ENCODE results near the gene TEKT5.
"Not testable (repeated sequence)": the region's sequence is repeated elsewhere in the genome, so short reads cannot be mapped to it uniquely, and the experiment has no call there.

TEKT5 gene

DNA sequence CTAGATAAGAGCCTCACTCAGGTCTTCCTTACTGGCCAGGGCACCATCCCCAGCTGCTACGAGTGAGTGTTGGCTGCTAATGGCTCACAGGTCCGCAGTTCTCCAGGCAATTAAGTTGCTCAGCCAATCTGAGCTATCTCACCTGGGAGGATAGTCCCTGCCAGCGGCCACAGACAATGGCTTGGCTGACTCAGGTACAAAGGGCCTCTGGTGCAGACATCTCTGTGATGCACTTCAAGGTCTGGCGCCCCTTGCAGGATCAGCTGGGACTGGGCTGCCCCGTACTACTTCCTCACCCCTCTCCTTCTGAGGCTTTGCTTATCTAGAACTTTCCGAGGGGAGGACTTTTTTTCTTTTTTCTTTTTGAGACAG, 65.2 kb downstream of the TEKT5 start:
- DNase-seq: no peak

DNA sequence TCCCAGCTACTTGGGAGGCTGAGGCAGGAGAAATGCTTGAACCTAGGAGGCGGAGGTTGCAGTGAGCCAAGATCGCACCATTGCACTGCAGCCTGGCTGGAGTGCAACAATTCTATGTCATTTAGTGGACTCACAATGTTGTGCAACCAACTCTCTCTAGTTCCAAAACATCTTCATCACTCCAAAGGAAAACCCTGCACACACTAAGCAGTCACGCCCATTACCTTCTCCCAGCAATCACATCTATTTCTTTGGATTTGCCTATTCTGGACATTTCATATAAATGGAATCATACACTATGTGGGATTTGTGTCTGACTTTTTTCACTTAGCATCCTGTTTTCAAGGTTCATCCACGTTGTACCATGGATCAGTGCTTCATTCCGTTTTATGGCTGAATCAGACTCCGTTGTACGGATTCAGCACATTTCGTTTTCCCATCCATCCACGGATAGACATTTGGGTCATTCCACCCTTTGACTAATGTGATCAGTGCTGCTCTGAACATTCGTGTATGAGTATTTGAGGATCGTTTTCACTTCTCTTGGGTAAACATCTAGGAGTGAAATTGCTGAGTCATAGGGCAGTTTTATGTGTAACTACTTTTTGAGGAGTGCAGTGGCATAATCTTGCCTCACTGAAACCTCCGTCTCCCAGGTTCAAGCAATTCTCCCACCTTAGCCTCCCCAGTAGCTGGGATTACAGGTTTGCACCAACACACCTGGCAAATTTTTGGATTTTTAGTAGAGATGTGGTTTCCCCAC, 69.0 kb downstream of the TEKT5 start:
- DNase-seq: no peak

DNA sequence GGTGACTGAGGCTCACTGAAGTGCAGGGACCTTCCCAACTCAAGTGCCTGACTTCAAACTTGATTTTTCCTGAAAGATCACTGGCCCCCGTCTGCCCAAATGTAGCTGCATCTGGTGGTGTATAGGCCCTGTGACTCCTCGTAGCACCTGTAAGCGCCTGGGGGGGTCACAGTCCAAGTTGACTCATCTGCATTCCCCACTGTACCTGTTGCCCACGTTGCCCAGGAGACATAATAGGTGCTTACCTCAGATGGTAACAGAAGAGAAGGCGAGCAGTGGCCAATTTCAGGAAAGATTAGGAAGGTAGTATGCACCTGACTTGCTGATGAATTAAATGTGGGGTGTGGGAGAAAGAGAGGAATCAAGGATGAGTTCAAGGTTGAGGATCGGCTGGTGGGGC, 70.2 kb downstream of the TEKT5 start:
- DNase-seq: no peak

DNA sequence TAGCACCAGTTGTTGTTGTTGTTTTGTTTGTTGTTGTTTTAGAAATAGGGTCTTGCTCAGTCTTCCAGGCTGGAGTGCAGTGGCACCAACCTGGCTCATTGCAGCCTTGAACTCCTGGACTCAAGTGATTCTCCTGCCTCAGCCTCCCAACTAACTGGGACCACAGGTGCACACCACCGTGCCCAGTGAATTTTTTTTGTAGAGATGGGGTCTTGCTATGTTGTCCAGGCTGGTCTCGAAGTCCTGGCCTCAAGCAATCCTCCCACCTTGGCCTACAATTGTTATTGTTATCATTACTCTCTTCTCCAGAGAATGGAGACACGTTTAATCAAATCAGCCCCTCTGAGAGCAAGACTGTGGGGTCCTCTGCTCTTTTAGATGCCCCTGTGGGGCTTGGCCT, 71.7 kb downstream of the TEKT5 start:
- no peak for DNase-seq

DNA sequence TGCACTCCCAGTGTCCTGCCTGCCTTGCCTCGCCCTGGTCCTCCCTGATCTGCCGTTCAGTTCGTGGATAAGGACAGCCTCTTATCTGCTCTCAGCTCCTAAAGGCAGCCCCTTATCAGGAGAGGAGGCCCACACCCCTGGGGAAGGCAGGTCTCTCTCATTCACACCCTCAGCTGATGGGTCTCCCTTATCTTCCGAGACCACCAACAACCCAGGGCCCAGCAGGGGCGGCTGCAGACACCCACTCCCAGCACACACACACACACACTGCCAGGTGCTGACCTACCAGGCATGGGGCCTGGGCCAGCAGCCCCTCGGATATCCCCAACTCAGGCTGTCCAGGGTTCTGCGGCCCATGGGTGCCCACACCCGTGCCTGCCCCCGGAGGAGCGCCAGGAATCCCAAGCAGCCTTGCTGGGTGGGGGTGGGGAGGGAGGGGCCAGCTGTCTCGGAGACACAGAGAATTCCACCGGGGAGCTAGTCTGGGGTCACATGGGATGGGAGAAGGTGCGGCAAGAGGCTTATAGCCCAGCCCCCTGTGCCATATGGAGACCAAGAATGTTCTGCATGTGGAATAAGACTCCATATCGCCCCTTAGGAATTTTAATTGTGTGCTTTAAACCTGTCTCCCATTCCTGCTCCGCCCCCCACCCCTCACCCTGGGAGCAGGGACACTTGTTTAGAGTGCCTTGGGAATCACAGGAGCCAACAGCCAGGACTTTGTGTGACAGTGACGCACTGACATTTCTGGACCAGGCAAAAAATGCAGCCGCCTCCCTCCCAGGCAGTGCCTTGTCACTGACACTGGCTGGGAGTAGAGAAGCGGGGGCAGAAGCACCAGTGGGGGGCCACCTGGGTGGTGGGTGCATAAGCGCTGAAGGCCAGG, 72.5 kb downstream of the TEKT5 start:
- DNase-seq: no peak

DNA sequence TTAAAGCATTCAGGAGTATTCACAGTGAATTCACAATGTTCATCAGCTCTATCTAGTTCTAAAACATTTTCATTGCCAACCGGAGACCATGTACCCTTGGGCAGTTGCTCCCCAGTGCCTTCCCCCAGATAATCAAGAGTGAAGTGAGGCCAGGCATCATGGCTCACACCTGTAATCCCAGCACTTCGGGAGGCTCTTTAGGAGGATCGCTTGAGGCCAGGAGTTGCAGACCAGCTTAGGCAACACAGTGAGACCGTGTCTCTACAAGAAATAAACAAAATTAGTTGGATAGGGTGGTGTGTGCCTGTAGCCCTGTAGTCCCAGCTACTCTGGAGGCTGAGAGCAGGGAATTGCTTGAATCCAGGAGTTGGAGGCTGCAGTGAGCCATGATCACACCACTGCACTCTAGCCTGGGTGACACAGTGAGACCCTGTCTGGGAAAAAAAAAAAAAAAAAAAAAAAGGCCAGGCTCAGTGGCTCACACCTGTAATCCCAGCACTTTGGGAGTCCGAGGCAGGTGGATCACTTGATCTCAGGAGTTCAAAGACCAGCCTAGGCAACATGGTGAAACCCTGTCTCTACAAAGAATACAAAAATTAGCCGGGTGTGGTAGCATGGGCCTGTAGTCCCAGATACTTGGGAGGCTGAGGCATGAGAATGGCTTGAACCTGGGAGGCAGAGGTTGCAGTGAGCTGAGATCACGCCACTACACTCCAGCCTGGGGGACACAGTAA, 73.3 kb downstream of the TEKT5 start:
- not testable (repeated sequence) for DNase-seq

DNA sequence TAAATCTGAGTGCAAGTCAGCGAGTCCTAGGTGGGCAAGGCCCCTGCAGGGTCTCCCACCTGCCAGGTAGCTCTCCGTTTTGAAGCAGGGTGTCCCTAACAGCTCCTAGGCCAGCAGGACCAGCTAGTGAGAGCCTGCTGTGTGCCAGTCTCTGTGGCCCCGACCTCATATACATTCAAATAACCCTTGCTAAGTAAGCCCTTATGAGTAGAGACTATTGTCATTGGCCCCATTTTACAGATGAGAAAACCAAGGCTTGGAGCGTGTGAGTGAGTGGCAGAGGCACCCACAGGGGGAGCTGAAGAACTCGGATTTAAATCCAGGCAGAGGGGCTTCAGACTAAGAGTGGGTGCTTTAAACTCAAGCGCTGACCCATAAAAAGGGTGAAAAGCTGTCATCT, 74.6 kb downstream of the TEKT5 start:
- DNase-seq: no peak

DNA sequence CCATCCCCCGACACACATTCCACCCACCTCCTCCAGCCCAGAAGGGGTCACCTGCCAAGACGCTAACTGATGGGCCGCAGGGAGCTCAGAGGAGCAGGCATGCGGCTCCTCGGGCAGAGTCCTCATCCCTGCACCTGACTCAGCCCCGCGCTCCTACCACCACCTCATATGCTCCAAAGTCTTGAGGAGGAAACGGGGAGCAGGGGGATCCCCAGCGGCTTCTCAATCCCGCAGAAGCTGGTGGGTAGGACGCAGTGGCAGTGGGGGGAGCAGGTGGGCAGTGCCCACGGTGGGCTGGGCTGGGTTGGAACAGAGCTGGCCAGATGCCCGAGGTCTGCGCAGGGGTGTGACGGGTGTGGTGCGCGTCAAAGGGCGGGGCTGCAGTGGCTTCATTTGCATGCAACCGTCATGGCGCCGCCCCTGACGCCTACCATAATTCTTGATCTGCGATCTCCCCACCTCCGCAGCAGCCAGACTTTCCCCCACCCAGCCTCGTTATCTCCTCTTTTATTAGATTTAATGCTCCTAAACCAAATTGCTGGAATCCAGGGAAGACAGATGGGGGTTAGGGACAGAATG, 75.4 kb downstream of the TEKT5 start:
- no peak for DNase-seq

DNA sequence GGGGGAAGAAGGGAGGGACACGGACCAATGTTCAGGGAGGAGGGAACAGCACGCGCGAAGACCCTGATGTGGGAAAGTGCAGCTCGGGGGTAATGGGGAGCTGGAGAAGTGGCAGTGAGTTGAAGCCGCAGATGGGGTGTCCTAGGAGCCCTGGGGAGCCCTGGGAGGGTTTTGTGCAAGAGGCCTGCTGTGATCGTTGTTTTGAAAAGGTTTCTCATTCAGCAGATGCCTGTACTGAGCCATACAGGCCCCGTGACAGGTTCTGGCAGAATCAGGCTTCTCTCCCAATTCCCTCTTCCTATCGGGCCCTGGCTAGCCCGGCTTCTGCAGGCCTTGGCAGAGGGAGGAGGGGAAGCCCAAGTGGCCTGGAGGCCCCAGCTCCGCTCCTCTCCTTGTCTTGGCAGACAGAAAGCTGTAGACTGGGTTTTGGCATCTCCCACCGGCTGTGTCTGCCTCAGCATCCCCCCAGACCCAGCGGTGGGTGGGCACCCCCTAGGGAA, 76.0 kb downstream of the TEKT5 start:
- no peak for DNase-seq

DNA sequence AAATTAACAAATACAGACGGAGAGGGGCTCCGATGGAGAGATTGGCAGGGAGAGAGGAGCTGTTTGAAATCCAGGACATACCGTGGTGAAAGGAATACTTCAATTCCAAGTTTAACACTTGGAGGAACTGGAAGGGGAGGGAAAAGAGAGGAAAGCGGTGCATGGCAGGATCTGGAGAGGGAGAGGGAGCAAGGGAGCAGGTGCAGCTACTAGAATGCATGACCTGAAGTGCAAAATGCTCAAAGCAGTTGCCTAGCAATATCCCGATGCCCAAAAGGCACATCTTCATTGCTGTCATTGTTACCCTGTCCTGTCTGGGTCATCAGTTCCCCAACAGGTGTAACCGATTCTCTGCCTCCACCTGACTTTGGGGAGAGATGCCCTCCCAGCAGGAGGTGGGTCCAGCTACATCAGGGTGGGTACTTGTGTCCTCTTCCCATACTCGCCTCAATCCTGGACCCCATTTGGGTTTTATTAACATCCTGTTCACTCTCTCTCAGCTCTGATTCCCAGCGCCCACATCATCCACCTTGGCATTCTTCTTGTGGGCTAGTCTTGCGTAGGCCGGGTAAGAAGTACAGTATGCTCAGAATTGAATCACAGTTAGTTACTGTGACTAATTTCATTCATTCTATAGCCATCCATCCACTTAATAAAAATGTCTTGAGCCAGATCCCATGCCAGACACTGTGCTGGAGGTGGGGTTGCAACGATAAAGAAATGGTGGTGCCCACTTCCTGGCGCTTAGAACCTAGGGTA, 76.9 kb downstream of the TEKT5 start:
- DNase-seq: no peak

DNA sequence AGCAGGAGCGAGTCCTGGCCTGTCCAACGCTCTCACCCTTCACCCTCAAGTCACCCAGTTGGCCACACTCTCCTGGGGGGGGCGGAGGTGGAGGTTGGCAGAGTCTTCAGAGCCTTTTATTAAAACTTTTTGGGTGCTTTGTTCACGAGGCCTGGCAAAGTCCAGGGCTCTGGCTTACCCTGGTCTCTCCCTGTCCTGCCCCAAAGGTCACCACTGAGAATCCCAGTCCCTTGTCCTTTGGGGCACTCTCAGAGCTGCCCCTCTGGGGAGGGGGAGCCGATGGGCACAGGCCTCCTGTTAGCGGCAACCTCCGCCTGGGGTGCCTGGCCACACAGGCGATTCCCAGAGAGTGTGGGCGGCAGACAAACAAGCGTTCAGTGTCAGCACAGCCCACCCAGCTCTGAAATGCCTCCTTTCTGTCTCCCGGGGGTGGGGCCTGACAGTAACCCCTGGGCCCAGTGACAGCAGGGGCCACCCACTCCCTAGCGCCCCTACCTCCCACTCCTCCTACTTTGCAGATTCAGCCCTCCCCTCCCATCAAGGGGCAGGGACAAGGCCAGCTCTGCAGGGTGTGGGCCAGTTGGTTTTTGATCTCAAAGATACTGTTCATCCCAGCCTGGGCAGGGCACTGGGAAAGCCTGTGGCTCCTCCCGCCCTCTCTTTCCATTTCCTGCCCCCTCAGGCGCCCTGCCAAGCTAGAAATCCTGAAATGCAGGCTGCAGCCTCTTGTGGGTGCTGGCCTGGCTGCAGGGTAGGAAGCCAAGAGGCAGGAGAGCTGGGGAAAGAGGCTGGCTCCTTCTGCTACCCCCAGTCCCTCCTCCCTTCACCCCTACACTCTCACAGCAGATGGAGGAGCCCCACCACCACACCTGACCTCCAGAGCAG, 77.7 kb downstream of the TEKT5 start:
- no peak for DNase-seq

DNA sequence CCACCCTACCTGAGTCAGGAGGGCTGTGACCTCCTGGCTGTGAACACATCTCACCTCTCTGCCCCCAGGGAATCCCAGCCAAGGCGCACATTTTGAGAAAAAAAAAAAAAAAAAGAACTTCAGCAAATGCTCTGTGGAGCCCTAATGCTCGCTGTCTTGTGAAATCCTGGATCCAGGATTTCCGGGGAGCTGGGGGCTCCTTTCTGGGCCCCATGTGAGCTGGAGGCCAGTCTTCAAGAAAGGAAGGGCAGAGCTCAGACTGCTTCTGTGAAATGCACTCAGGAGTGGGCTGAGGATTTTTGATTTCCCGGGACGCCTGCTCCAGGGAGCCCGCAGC, 78.3 kb downstream of the TEKT5 start:
- DNase-seq: no peak

DNA sequence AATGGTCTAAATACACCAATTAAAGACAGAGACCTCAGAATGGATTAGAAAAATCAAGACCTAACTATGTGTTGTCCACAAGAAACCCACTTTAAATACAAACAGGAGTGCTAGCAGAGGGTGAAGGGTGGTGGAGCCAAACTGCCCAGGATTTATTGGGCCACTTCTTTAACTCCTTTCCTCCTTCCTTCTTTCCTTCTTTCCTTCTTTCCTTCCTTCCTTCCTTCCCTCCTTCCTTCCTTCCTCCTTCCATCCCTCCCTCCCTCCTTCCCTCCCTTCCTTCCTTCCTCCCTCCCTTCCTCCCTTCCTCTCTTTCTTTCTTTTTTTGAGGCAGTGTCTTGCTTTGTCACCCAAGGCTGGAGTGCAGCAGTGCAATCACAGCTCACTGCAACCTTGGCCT, 80.0 kb downstream of the TEKT5 start:
- DNase-seq: no peak

DNA sequence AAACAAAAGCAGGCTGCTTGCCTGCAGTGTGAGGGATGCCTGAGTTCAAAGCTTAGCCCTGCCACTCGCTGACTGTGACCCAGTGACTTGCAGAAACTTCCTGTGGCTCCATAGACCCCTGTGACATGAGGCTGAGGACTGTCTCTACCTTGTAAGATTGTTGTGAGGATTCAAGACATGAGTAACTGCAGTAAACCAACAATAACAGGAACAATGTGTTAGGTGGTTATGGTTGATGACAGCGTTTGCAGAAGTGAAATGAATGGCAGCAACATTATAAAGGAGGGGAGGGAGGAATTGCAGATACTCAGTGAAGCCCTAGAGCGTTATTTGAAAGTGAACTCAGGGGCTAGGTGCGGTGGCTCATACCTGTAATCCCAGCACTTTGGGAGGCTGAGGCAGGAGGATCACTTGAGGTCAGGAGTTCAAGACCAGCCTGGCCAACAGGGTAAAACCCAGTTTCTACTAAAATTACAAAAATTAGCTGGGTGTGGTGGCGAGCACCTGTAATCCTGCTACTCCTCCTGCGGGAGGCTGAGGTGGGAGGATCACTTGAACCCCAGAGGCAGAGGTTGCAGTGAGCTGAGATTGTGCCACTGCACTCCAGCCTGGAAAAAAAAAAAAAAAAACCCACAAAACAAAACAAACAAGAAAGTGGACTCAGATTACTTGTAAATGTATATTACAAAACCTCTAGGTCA, 80.8 kb downstream of the TEKT5 start:
- no peak for DNase-seq

DNA sequence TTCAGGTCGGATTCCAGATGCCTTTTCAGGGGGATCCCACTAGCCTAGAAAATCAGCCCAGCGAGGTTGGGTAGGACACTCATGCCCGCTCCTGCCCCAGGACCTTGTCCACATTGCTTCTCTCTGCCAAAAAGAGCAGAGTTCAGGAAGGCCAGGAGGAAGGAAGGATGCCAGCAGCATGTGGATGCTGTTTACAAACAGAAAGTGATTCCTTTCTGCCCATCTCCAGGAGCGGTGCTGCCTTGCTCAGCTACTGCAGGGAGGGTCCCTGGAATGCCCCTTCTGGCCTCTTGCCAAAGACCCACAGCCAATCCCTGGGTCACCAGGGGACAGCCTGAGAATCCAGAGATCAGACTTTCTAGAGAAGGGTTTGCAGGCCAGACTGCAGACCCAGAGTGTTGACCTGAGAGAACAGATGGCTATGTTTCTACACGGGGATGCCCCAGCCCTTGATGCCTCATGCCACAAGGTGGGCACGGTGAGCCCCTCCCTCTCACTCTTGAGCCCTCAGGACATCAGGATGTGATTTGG, 82.0 kb downstream of the TEKT5 start:
- DNase-seq: no peak

DNA sequence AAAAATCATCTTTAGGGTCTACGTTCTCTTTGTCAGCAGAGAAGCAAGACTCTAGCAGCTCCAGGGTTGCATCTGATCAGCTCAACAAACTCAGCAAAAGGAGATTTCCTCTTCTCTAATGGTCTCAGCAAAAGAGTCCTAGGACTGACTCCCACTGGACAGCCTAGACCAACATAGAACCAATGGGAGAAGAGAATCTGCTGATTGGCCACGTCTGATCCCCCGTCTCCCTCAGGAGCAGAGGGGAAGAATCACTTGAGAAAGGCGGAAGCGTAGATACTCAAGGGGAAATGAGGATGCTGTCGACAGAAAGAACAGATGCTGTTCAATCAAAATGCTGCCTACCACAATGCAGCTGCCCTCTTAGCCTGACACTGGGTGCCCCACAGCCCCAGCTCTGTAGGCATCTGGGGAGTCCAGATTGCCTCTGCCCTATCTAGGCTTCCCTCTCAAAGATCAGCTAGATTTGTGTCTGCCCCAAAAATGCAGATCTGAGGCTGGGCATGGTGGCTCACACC, 82.8 kb downstream of the TEKT5 start:
- DNase-seq: no peak

DNA sequence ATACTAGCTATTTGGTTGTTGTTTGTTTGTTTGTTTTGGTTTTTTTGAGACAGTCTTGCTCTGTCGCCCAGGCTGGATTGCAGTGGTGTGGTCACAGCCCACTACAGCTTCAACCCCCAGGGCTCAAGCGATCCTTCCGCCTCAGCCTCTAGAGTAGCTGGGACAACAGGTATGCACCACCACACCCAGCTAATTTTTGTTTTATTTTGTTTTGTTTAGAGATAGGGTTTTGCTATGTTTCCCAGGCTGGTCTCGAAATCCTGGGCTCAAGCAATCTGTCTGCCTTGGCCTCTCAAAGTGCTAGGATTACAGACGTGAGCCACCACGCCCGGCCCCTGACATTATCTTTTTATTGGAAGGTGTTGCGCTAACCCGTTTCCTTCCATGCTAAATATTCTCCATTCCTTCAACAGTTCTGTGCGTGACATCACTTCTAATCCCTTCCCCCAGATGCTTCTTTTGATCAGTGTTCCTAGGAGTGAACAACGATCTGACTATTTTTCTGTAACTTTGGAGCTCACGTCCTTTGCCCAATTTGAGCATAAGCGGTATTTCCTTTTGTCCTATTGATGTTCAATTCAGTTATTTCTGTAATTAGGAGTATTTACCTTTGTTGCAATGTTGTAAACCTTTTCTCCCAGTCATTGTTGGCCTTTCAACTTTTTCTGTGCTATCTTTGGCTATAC, 84.1 kb downstream of the TEKT5 start:
- DNase-seq: no peak

DNA sequence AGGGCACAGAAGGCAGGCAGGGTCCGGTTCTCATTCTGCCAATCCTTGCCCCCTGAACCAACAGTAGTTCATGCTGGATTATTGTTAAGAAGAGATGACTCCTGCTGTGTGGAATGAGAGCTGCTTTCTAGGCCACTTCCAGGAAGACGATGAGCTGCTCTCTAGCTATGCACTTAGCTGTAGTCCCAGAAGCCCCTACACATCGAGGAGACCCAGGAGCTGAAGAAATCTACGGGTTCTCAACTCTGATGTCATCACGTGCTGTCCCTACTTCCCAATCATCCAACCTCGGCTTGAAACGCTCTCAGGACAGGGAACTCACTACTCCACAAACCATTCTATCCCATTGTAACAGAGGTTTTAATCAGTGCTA, 85.3 kb downstream of the TEKT5 start:
- no peak for DNase-seq

DNA sequence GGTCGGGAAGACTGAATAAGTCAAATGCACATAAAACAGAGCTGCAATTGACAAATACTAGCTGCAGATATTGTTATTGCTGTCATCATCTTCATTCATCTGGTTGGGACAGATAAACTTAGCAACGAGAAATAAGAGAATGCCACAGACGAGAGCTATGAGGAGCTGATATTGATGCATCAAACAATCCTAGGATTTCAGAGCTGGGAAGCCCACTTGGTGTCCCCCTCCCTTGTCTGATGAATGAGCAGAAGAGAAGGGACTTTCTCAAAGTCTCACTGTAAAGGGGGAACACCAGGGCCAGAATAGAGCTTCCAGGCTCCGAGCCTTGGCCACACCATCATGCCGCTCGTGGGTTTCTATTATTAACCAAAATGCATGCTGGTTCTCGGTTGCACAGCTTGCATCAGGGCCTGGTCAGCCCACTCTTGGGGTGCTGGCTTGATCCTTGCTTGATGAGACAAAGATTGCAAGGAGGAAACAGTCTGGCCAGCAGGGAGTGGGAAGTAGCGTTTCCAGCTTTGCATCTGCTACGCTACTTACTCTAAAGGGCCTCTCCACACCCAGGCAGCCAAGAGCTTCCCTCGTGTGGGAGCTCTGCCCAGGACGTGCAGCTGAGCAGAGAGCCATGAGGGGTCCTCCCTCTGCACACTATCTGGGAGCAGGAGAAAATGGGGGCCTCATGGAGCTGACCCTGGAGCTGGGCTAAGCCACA, 85.9 kb downstream of the TEKT5 start:
- no peak for DNase-seq
